Subcutaneous adipose tissue (tissue), 4 donors: ENCODE measurements around the gene MAST4. TPM values are rescaled to one million over a fixed set of nuclear protein-coding genes. Genes with fewer than 3 reads are reported as not detected.

ENCODE experiments used
- CTCF ChIP-seq: fragments of 450-650 bp; IDR thresholded peaks from one replicate; pipeline ENCODE4 v1.5.1; 2016; ENCODE audit warnings: low read depth, mild to moderate bottlenecking, control low read depth, antibody characterized with exemption, moderate library complexity
- total RNA-seq, 4 donors: library from RNA; depleted of rRNA; stranded (reverse); fragments of >200 nt; gene quantifications; one replicate each; pipeline ENCODE4 v1.1.0, GENCODE V29; 2016

The MAST4 gene
- total RNA-seq, 4 donors from 2014 or later: 35.2 to 60.7 (median 52.9) TPM

- no peak for TF ChIP-seq CTCF
Measured at GRCh38 chr5:66986009-66986408, 389.8 kb downstream of the MAST4 start.

GRCh38 chr5:66986534-66986933, 390.3 kb downstream of the MAST4 start:
- no peak for TF ChIP-seq CTCF

GRCh38 chr5:66987126-66987525, 390.9 kb downstream of the MAST4 start:
- TF ChIP-seq CTCF: no peak

- no peak for TF ChIP-seq CTCF
Measured at GRCh38 chr5:66987540-66987939, 391.3 kb downstream of the MAST4 start.

GRCh38 chr5:66987949-66988838, 392.0 kb downstream of the MAST4 start:
- no peak for TF ChIP-seq CTCF

- no peak for TF ChIP-seq CTCF
Measured at GRCh38 chr5:66989286-66989685, 393.1 kb downstream of the MAST4 start.

GRCh38 chr5:66989781-66990180, 393.6 kb downstream of the MAST4 start:
- no peak for TF ChIP-seq CTCF
